ENCODE data around the gene PIBF1. TPM values are rescaled to one million over a fixed set of nuclear protein-coding genes. Genes with fewer than 3 reads are reported as not detected.

The PIBF1 gene
- total and polyA plus RNA-seq, 10 of the 15 experiments (the other 5 are each of a cell fraction or from before 2014, with no cell fraction given): 6.4 to 24.5 (median 11.1) TPM

GRCh38 chr13:72804301-72804700 lies 22.4 kb downstream of the PIBF1 start:
- ChIA-PET CTCF (no interaction called here), RAD21 (ENCODE audit: unreplicated experiment) (no interaction called here), SMC1A (ENCODE audit: uncharacterized antibody, unreplicated experiment) (no interaction called here), POLR2A (no interaction called here)
- no peaks in the 10 kb centered on the region for H3K79me2 ChIP-seq (ENCODE audit: control insufficient read depth, insufficient read depth, low read length)
- H3K9ac ChIP-seq (ENCODE audit: control insufficient read depth, insufficient read depth, low read length): no peak overlapping the region
- H3K4me2 ChIP-seq (ENCODE audit: control insufficient read depth, insufficient read depth): no peak overlapping the region
- ATAC-seq (no peak), DNase-seq (ENCODE audit: low read depth, low spot score) (no peak), FAIRE-seq (no peak)
- BruUV-seq (replicated peaks): no TSS peak
- H3K27me3 ChIP-seq (replicated peaks in 1 of 2; ENCODE audit: control insufficient read depth in 2 of 2, insufficient read depth in 2 of 2, low read length in 1 of 2): no peaks in the 10 kb centered on the region
- TF ChIP-seq LARP7 (IDR thresholded peaks at IDR 0.05) (no peak), YY1 (IDR thresholded peaks at IDR 0.05; ENCODE audit: low read depth, low read length) (no peak), SKIL (IDR thresholded peaks at IDR 0.05; ENCODE audit: low read depth, poor library complexity, severe bottlenecking) (no peak), EP300 (IDR thresholded peaks at IDR 0.05; ENCODE audit: borderline replicate concordance in 1 of 2, control insufficient read depth in 1 of 2, low read depth in 2 of 2, low read length in 2 of 2) (no peak)
- H3K9me3 ChIP-seq (replicated peaks; ENCODE audit: control insufficient read depth, insufficient read depth, low read length): no peaks in the 10 kb centered on the region; the same call in 2 of the 3 replicates
- WGBS (ENCODE audit: insufficient coverage, insufficient replicate concordance, low lambda C conversion rate, missing lambda C conversion rate): 92% methylated on average over 1 of the region's 1 CpG
- H3K36me3 ChIP-seq (ENCODE audit: control insufficient read depth in 2 of 2, insufficient read depth in 2 of 2, low read length in 1 of 2): peaks cover 1 to 7% of the 10 kb centered on the region in 2 experiments; a peak in 3 of 4 replicates
- H2AFZ ChIP-seq (ENCODE audit: control insufficient read depth, low read depth, low read length): no peak overlapping the region
- intact Hi-C loops (cut with micrococcal nuclease; ENCODE audit: unreplicated experiment) (no loop called here), in situ Hi-C loops (cut with MboI) (loop anchor here (10.0 to 25.0 kb wide), 2 partner anchors 608 to 910 kb away; no protein-coding TSS in a partner anchor)
- H3K27ac ChIP-seq (ENCODE audit: control insufficient read depth, insufficient read depth): no peak overlapping the region
- no peaks in the 10 kb centered on the region for H4K20me1 ChIP-seq (ENCODE audit: control insufficient read depth, insufficient read depth)
- no peaks in the 10 kb centered on the region for H3K4me1 ChIP-seq (ENCODE audit: control insufficient read depth, insufficient read depth, low read length)
- no peak overlapping the region for H3K4me3 ChIP-seq

All from GM12878 (cell line).